Measurements from ENCODE around the gene PRKAR1B.

DNA sequence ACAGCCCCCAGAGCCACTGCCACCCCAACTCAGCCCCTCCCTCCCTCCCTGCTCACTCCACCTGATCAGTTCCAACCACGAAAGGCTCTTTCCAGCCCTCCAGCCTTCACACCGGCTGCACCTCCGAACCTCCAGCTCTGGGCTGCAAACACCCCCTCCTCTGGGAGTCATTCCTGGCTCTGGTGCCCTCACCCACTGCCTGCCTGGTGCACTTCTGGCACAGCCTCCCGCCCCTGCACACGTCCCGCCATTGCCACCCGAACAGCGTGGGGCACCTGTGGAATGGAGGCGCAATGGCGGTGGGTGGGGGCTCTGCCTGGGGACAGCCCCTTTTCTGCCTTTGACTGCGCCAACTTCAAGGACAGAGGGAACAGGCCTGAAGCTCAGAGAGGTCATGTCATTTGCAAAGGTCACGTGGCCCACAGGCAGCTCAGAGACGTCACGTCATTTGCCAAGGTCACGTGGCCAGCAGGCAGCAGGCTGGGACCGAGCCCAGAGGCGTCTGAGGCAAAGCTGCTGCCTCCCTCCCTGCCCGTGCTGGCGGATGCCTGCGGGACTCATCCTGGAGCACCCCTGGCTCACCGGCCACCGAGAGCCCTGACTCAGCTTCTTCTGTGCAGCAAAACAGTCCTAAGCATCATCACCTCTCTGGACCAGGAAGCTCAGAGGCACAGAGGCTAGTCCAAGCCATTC lies 76.6 kb downstream of the PRKAR1B start:
- TF ChIP-seq ZNF768 (tag by site-specific recombination; IDR thresholded peaks at IDR 0.05), result no peak
- TF ChIP-seq, protein P1, sequence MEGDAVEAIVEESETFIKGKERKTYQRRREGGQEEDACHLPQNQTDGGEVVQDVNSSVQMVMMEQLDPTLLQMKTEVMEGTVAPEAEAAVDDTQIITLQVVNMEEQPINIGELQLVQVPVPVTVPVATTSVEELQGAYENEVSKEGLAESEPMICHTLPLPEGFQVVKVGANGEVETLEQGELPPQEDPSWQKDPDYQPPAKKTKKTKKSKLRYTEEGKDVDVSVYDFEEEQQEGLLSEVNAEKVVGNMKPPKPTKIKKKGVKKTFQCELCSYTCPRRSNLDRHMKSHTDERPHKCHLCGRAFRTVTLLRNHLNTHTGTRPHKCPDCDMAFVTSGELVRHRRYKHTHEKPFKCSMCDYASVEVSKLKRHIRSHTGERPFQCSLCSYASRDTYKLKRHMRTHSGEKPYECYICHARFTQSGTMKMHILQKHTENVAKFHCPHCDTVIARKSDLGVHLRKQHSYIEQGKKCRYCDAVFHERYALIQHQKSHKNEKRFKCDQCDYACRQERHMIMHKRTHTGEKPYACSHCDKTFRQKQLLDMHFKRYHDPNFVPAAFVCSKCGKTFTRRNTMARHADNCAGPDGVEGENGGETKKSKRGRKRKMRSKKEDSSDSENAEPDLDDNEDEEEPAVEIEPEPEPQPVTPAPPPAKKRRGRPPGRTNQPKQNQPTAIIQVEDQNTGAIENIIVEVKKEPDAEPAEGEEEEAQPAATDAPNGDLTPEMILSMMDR (tag by site-specific recombination; IDR thresholded peaks at IDR 0.05), result no peak
- TF ChIP-seq ZNF2 (tag by site-specific recombination; IDR thresholded peaks at IDR 0.05), result no peak
- TF ChIP-seq, protein P2, sequence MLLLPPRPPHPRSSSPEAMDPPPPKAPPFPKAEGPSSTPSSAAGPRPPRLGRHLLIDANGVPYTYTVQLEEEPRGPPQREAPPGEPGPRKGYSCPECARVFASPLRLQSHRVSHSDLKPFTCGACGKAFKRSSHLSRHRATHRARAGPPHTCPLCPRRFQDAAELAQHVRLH (tag by site-specific recombination; IDR thresholded peaks at IDR 0.05), result no peak
